H1 (cell line): ENCODE data around the gene SKP1. TPM values are rescaled to one million over a fixed set of nuclear protein-coding genes. Genes with fewer than 3 reads are reported as not detected.

ENCODE experiments used
- CTCF ChIA-PET: fragments of 300-600 bp; sonication (Branson Sonifier 250); formaldehyde crosslinking; loops from one replicate; lab custom pipeline; 2021; ENCODE audit not compliant: partially characterized antibody; lab: Charles Lee
- POLR2A ChIA-PET: fragments of 300-600 bp; sonication (Branson Sonifier 250); formaldehyde crosslinking; loops from one replicate; lab custom pipeline; 2021; ENCODE audit warnings: inconsistent platforms; ENCODE audit not compliant: partially characterized antibody; lab: Charles Lee
- DNase-seq, 2 experiments: peaks; one replicate each; pipeline versions ENCODE4 v3.0.0 to v3.0.0-alpha.2; 2010 to 2022; ENCODE audit warnings: low spot score in 2 of 2, low read depth in 1 of 2, mixed read lengths in 1 of 2
- FAIRE-seq: peaks from 2 replicates; lab custom pipeline; 2011; peaks lifted over from hg19 to GRCh38; lab: Jason Lieb, UNC
- H2AFZ ChIP-seq: 2 replicates; pipeline ENCODE4 v1.8.1; 2012; ENCODE audit warnings: low read length, inconsistent platforms
- H2AK5ac ChIP-seq: 2 replicates; pipeline ENCODE4 v1.6.1; 2013; ENCODE audit warnings: low read depth, low read length
- H2BK120ac ChIP-seq: replicated peaks from 2 replicates; pipeline ENCODE3; 2013; ENCODE audit warnings: low read depth, low read length, inconsistent platforms
- H2BK12ac ChIP-seq: 2 replicates; pipeline ENCODE4 v1.6.1; 2013; ENCODE audit warnings: low read depth, low read length
- H2BK15ac ChIP-seq: 2 replicates; pipeline ENCODE4 v1.6.1; 2013; ENCODE audit warnings: low read length
- H2BK20ac ChIP-seq: 2 replicates; pipeline ENCODE4 v1.6.1; 2013; ENCODE audit warnings: low read length
- H2BK5ac ChIP-seq: 2 replicates; pipeline ENCODE4 v1.6.1; 2013; ENCODE audit warnings: low read depth, low read length
- H3K14ac ChIP-seq: 2 replicates; pipeline ENCODE4 v1.6.1; 2013; ENCODE audit warnings: inconsistent platforms; ENCODE audit not compliant: insufficient read length
- H3K18ac ChIP-seq: 2 replicates; pipeline ENCODE4 v1.6.1; 2013; ENCODE audit warnings: low read length; ENCODE audit errors: extremely low read depth
- H3K23ac ChIP-seq: 2 replicates; pipeline ENCODE4 v1.6.1; 2013; ENCODE audit warnings: inconsistent platforms; ENCODE audit not compliant: insufficient read length
- H3K23me2 ChIP-seq: 2 replicates; pipeline ENCODE4 v1.6.1; 2013; ENCODE audit warnings: low read depth, low read length
- H3K27ac ChIP-seq: 2 replicates; pipeline ENCODE4 v1.6.1; 2011; ENCODE audit warnings: low read depth, low read length, inconsistent platforms
- H3K27me3 ChIP-seq, 4 experiments: replicated peaks in 1 of 4; 1 replicate in 1 of 4; 2 replicates in 3 of 4; pipeline versions ENCODE4 v1.6.1 to v1.8.1; 2011 to 2013; ENCODE audit warnings: low read length in 3 of 4, mild to moderate bottlenecking in 3 of 4, inconsistent platforms in 2 of 4, mixed read lengths in 2 of 4, moderate library complexity in 1 of 4; ENCODE audit not compliant: control insufficient read depth in 3 of 4, insufficient read depth in 3 of 4; ENCODE audit errors: extremely low read depth in 1 of 4
- H3K36me3 ChIP-seq, 4 experiments: 2 replicates each; pipeline versions ENCODE4 v1.6.1 to v1.8.1; 2011 to 2013; ENCODE audit warnings: mild to moderate bottlenecking in 4 of 4, low read length in 3 of 4, moderate library complexity in 2 of 4, control low read depth in 1 of 4, inconsistent platforms in 1 of 4; ENCODE audit not compliant: insufficient read depth in 4 of 4, control insufficient read depth in 2 of 4
- H3K4ac ChIP-seq: replicated peaks from 2 replicates; pipeline ENCODE3; 2013; ENCODE audit warnings: low read length, low read depth, mixed read lengths, inconsistent platforms; ENCODE audit not compliant: insufficient read length
- H3K4me1 ChIP-seq, 4 experiments: replicated peaks in 1 of 4; 1 replicate in 1 of 4; 2 replicates in 3 of 4; pipeline versions ENCODE4 v1.6.1 to v1.8.1; 2011 to 2013; ENCODE audit warnings: low read length in 3 of 4, inconsistent platforms in 2 of 4, mixed read lengths in 1 of 4; ENCODE audit not compliant: insufficient read depth in 4 of 4, control insufficient read depth in 3 of 4
- H3K4me2 ChIP-seq, 2 experiments: 2 replicates each; pipeline versions ENCODE4 v1.6.1 to v1.8.1; 2011 to 2013; ENCODE audit warnings: low read depth in 2 of 2, low read length in 2 of 2, control low read depth in 1 of 2, inconsistent platforms in 1 of 2, mild to moderate bottlenecking in 1 of 2; ENCODE audit not compliant: insufficient read depth in 1 of 2
- H3K4me3 ChIP-seq, 4 experiments: fragments of 200-600, 300-600 bp in 1 of 4; sonication (generic), shearing (Covaris generic), sonication (Bioruptor Twin) in 1 of 4; 2 replicates each; pipeline versions ENCODE4 v1.5.1 to v1.8.1; 2011 to 2016; ENCODE audit warnings: low read length in 4 of 4, low read depth in 3 of 4, control low read depth in 2 of 4, inconsistent platforms in 2 of 4, mild to moderate bottlenecking in 2 of 4, mixed read lengths in 1 of 4, moderate library complexity in 1 of 4; ENCODE audit not compliant: insufficient read depth in 2 of 4; ENCODE audit errors: extremely low read depth in 1 of 4
- H3K56ac ChIP-seq: replicated peaks from 2 replicates; pipeline ENCODE3; 2013; ENCODE audit warnings: low read depth, mild to moderate bottlenecking, mixed read lengths, low read length, inconsistent platforms; ENCODE audit not compliant: insufficient read length
- H3K79me1 ChIP-seq: 2 replicates; pipeline ENCODE4 v1.6.1; 2013; ENCODE audit warnings: low read depth, low read length, control low read depth
- H3K79me2 ChIP-seq, 2 experiments: 2 replicates each; pipeline versions ENCODE4 v1.6.1 to v1.8.1; 2012 to 2013; ENCODE audit warnings: low read length in 2 of 2, mild to moderate bottlenecking in 2 of 2, inconsistent platforms in 1 of 2; ENCODE audit not compliant: insufficient read depth in 2 of 2, control insufficient read depth in 1 of 2
- H3K9ac ChIP-seq, 4 experiments: replicated peaks in 1 of 4; 1 replicate in 1 of 4; 2 replicates in 3 of 4; pipeline versions ENCODE4 v1.6.1 to v1.8.1; 2011 to 2013; ENCODE audit warnings: low read depth in 3 of 4, low read length in 3 of 4, control low read depth in 2 of 4, mild to moderate bottlenecking in 2 of 4, moderate library complexity in 2 of 4, inconsistent platforms in 1 of 4; ENCODE audit errors: extremely low read depth in 1 of 4
- H3K9me3 ChIP-seq, 2 experiments: 2 replicates each; pipeline versions ENCODE4 v1.6.1 to v1.8.1; 2012 to 2013; ENCODE audit warnings: mild to moderate bottlenecking in 2 of 2, moderate library complexity in 2 of 2, control low read depth in 1 of 2, inconsistent platforms in 1 of 2, low read depth in 1 of 2, low read length in 1 of 2, mixed read lengths in 1 of 2; ENCODE audit not compliant: insufficient read depth in 2 of 2
- H4K20me1 ChIP-seq, 2 experiments: replicated peaks in 1 of 2; 2 replicates each; pipeline versions ENCODE3 to v1.8.1; 2011 to 2013; ENCODE audit warnings: inconsistent platforms in 2 of 2, low read length in 2 of 2, mild to moderate bottlenecking in 1 of 2; ENCODE audit not compliant: insufficient read depth in 2 of 2, control insufficient read depth in 1 of 2
- H4K5ac ChIP-seq: 2 replicates; pipeline ENCODE4 v1.6.1; 2013; ENCODE audit warnings: low read length, low read depth, mixed read lengths, inconsistent platforms; ENCODE audit not compliant: insufficient read length
- H4K8ac ChIP-seq: 2 replicates; pipeline ENCODE4 v1.8.0; 2013; ENCODE audit warnings: mild to moderate bottlenecking, moderate library complexity, low read length, inconsistent platforms; ENCODE audit not compliant: insufficient read depth; ENCODE audit errors: extremely low read depth
- H4K91ac ChIP-seq: replicated peaks from 2 replicates; pipeline ENCODE3; 2013; ENCODE audit warnings: low read length, mixed read lengths, inconsistent platforms; ENCODE audit not compliant: insufficient read length
- CBX5 ChIP-seq: fragments of 300-800, 300-1000 bp; sonication (generic); IDR thresholded peaks from 2 replicates; pipeline ENCODE4 v1.7.1; 2016; ENCODE audit warnings: antibody characterized with exemption, low read length, low read depth
- CHD2 ChIP-seq: IDR thresholded peaks from 2 replicates; pipeline ENCODE4 v1.6.1; 2012; ENCODE audit warnings: low read length, improper control_type of control experiment
- CREB1 ChIP-seq: IDR thresholded peaks from 2 replicates; pipeline ENCODE4 v1.6.1; 2012; ENCODE audit warnings: inconsistent platforms
- KDM1A ChIP-seq: fragments of 200-600, 300-600 bp; sonication (generic); IDR thresholded peaks from 2 replicates; pipeline ENCODE4 v1.7.1; 2016; ENCODE audit warnings: mild to moderate bottlenecking, low read length, borderline replicate concordance
- KDM5A ChIP-seq: fragments of 200-600 bp; IDR thresholded peaks from 2 replicates; pipeline ENCODE4 v1.7.1; 2012; ENCODE audit warnings: mild to moderate bottlenecking, low read length, inconsistent platforms, mixed read lengths
- SP1 ChIP-seq: IDR thresholded peaks from 2 replicates; pipeline ENCODE4 v1.6.1; 2011; ENCODE audit warnings: low read depth, low read length
- SRF ChIP-seq: IDR thresholded peaks from 2 replicates; pipeline ENCODE4 v1.6.1; 2011; ENCODE audit warnings: mild to moderate bottlenecking, low read depth, low read length, moderate library complexity
- TBP ChIP-seq: IDR thresholded peaks from 2 replicates; pipeline ENCODE4 v1.6.1; 2011; ENCODE audit warnings: low read depth, low read length, improper control_type of control experiment
- WGBS, 2 experiments: shearing (Covaris generic) in 1 of 2; methylation state at CpG; one replicate each; pipeline versions ENCODE4 v1.1.6 to v1.1.7; 2013 to 2015; ENCODE audit warnings: low lambda C conversion rate in 2 of 2, mixed read lengths in 2 of 2, inconsistent platforms in 1 of 2, low coverage in 1 of 2, missing lambda C conversion rate in 1 of 2; ENCODE audit not compliant: insufficient replicate concordance in 2 of 2, insufficient coverage in 1 of 2, insufficient read length in 1 of 2; ENCODE audit errors: extremely low coverage in 1 of 2, missing lambda C conversion rate in 1 of 2; 5-methylcytosine and 5-hydroxymethylcytosine counted together
- polyA plus RNA-seq, 7 experiments: library from polyadenylated mRNA; depleted of rRNA in 3 of 7; stranded (reverse) in 5 of 7; unstranded in 2 of 7; fragments of >200 nt in 5 of 7; fragments of 200-250 nt in 2 of 7; gene quantifications; 1 replicate in 5 of 7; 2 replicates in 1 of 7; 4 replicates in 1 of 7; pipeline versions ENCODE4 v1.2.1 to v1.2.3, GENCODE V29; 2011 to 2013; ENCODE audit warnings: missing spikeins in 2 of 7, mixed read lengths in 2 of 7
- total RNA-seq: library from RNA; stranded (reverse); fragmentation: NEBNext Ultra II Directional; extraction: Animal tissue kit (Norgen Biotek cat#: 25700); gene quantifications from 2 replicates; pipeline ENCODE4 v1.2.1, GENCODE V29; 2021

The SKP1 gene
- total and polyA plus RNA-seq, 2 of the 8 experiments (the other 6 are each of a cell fraction or from before 2014, with no cell fraction given): 163 to 332 TPM

DNA sequence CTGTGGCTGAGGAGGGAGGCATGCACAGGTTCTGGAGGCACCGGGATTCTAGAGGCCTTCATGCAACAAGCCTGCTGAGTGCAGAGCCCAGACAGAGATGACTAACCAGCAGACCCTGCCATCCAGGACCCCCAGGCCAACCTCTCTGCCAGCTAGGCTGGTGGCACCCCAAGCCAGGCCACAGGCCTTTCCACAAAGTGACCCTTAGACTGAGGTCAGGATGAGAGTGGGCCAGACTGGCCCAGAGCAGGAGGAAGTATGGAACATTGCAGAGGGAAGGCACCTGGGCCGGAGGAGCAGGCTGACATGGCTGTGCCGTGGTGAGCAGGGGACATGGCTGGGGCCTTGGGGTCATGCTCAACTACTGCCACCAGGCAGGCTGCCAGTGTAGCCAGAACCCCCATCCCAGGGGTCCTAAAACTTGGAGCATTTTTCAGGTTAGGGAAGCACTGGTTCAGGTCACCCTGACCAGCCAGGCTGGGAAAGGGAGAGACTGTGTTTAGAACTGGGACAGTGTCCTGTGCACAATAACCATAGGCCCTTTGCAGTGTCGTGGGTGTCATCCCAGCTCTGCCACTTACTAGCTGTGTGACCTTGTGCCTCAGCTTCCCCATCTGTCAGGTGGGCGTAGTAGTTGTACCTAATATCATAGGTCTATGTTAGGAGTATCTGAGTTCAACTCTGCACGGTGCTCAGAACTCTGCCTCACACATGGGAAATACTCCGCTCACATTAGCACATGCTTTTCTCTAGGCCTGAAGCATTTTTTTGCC is 45.0 kb downstream of the SKP1 start:
- POLR2A ChIA-PET: interaction anchor here (0.7 to 1.5 kb wide), 2 partner anchors 10 to 118 kb away, joined by 3 read pairs; no protein-coding TSS in a partner anchor
- Histone ChIP-seq H3K56ac (no peak overlapping the region), H4K20me1 (peaks cover 17 to 35% of the 10 kb centered on the region in 2 experiments), H3K23ac (no peak overlapping the region), H3K27me3 (no peaks in the 10 kb centered on the region), H3K79me1 (peaks cover 8% of the 10 kb centered on the region), H4K91ac (no peak overlapping the region), H2BK15ac (no peak overlapping the region), H3K27ac (no peak overlapping the region), H3K4me2 (no peak overlapping the region), H3K4ac (no peak overlapping the region), H2BK20ac (no peak overlapping the region), H2BK12ac (no peak overlapping the region), H4K8ac (0 out of 2 replicates have a peak overlapping the region, but pooled peaks have one; percentile 26), H3K23me2 (no peaks in the 10 kb centered on the region), H3K36me3 (peaks cover 0 to 6% (median under 1%) of the 10 kb centered on the region in 4 experiments; a peak in 2 of 8 replicates), H3K14ac (no peak overlapping the region), H4K5ac (no peak overlapping the region), H3K4me1 (peaks cover 0 to 5% (median 2%) of the 10 kb centered on the region in 4 experiments; a peak in 3 of 7 replicates), H3K18ac (no peak overlapping the region), H2BK120ac (no peak overlapping the region), H3K9ac (no peak overlapping the region), H2AK5ac (no peak overlapping the region), H3K9me3 (no peaks in the 10 kb centered on the region), H3K79me2 (no peaks in the 10 kb centered on the region; a peak in 1 of 4 replicates), H3K4me3 (no peak overlapping the region), H2AFZ (no peak overlapping the region), H2BK5ac (no peak overlapping the region)
- DNase-seq: no peak
- CTCF ChIA-PET: interaction anchor here (0.7 to 24.3 kb wide), 12 partner anchors 8 to 509 kb away, joined by 3 to 629 read pairs (median 4); no protein-coding TSS in a partner anchor
- WGBS, 2 experiments: 96% methylated on average over 7 of the region's 7 CpGs; no CpG with 5 or more reads in 1 of the 2 experiments
- no peak for FAIRE-seq
- TF ChIP-seq TBP (no peak), SP1 (no peak), CHD2 (no peak), CBX5 (no peak), KDM1A (no peak), SRF (no peak), KDM5A (no peak), CREB1 (no peak)
